NCI-H69 (cell line): Measurements from ENCODE around the gene PLXNA4.
A peak's percentile ranks its signal among the peaks of the same experiment; 100 is the strongest.

Experiments
- DNase-seq: peaks from one replicate; lab custom pipeline; 2025; lab: John Stamatoyannopoulos, UW

PLXNA4 gene

DNA sequence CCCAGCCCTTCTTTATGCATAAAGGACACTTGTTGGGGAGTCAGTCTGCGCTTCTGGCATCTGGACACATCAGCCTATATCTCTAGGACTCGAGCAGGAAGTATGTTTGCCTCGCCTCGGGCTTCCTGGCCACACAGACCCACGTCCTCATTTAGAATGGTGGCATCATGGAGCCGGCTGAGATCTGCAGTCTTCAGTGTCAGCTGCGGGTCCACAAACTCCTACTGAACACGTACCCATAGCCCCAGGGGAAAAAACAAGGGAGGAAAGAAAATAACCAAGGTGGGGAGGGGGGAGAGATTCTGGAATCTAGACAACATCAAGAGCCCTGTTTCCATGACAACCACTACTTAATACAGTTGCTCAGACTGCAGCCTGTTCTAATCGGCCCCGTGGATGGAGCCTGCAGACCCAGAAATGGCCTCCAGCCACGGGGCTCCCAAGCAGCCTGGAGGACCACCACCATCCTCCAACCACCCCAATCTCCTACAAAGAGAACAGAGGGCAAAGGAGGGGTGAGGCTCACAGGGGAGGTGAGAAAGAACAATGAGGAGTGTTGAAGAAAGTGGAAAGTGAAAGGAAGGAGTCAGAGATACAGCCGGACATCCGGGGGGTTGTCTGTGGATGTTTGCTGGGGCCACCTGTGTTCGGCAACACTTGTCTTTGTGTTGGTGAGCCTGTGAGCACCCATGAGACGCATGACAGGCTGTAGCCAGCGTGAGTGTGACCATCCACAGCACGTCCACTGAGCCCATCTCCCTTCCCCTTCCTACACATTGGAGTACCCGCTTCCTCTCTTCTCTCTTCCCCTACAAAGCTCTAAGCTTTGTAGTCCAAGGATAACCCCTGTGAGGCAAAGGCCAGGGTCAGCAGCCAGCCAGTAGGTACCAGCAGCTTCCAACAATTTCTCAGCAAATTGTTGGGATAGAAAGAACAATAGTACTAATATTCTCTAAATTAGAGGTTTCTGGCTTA, 141.0 kb downstream of the PLXNA4 start:
- peak; percentile 15 for DNase-seq

GRCh38 chr7:132434041-132434440, 142.2 kb downstream of the PLXNA4 start:
- DNase-seq: no peak

- no peak for DNase-seq
Observed at GRCh38 chr7:132433301-132433700, 143.0 kb downstream of the PLXNA4 start.

DNA sequence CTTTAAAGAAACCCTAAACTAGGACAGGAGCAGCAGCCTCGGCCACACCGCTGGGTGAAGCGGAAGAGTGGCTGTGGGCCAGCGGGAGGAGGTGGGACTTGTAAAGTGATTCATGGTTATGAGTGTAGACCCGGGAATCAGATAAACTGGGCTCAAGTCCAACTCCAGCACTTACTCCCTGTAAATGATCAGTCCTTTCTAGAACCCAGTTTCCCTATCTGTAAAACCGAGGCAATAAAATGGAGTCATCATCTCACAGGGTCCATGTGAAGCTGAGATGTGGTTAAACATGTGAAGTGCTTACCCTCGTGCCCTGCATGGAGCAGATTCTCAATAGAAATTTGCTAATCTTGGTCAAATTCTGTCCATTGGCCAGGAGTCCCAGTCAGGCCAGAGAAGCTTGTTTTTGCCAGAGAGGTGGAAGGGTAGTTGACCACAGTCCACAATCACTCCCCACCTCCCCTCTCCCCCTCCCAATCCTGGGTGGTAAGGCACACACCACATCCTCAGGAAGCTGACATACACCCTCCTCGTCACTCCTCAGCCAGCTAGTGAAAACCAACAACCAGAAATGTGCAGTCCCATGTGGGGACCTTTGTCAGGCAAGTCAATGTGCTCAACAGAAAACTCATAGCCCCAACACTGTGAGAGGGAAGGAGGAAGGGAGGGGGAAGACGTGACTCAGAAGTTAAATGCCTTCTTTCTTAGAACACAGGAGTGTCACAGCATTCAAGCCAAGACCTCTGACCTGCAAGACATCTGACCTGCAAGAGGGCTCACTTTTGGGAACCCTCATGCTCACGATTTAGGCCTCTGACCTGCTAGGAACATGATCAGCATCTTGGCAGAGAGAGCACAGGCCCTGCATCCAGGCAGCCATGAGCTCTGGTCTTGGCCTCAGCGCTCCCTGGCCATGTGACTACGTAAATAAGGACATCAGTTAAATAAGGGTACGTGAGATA, 145.1 kb downstream of the PLXNA4 start:
- DNase-seq: no peak

DNA sequence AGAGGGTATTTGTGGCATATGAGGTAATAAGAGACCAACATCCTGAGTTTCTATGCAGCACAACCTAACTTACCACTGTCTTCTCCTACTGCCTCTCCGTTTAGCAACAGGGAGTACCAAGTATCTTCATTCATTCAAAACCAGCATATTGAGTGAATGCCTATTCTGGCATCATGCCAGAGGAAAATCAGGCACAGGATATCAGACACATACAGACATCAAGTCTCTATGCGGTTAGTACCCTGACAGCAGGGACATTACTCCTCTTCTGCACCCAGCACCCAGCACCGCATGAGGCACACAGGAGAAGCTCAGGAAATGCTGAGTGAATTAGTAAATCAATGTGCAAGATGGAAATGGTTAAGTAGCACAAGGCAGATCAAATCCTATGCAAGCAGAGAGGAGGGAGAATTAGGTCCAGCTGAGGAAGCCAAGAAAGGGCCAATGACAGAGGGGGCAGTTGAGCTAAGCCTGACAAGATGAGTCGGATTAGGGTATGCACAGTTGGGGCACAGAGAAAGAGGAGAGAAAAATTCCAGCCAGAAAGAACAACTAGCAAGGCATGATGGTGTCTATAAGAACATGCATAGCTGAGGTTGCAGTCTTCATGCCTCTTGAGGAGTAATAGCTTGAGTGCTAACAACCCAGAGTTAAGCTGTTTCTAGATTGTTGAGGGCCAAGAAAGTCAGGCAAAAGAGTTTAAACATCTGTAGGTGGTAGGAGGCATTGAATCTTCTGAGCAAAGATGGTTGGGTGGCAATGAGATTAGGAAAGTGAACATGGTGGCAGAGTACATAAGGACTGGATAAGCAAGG, 146.0 kb downstream of the PLXNA4 start:
- DNase-seq: peak; percentile 18

- DNase-seq: no peak
Observed at GRCh38 chr7:132429181-132429580, 147.1 kb downstream of the PLXNA4 start.

- peak; percentile 16 for DNase-seq
Observed at GRCh38 chr7:132428247-132428919, 147.9 kb downstream of the PLXNA4 start.

DNA sequence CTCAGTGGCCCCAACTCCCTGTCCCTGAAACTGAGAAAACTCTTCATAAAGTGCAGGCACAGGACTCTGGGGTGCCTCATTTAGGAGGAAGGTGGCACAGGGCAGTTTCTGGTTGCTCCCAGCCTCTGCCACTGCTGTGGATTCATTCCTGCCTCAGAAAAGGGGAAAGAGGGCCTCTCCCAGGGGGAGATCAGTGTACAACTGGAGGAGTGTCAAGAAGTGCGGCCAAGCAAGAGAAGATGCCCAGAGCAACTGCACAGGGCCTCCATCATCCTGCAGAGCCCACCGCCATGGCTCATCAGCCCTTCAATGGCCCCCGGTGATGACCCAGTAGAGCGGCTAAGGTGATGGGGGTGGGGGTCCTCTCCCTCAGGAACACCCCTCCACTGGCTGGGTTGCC, 150.3 kb downstream of the PLXNA4 start:
- no peak for DNase-seq

- DNase-seq: no peak
Observed at GRCh38 chr7:132424821-132425724, 151.2 kb downstream of the PLXNA4 start.

DNA sequence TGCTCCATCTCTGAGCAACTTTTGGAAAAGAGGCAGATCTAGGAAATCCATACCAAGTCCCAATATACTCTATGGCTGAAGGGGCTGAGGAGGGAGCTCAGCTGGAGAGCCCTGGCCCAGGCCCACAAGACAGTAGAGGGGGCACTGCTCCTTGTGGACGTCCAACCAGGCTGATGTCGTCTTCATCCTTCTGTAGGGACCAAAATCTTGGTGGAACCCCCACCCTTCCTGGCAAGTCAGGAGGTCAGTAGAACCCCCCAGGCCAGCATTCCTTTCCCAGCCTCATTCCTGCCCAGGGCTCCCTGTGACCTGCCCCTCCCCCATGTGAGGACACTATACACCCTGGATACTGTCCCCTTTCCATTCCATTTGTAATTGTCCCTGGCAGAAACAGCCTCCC, 152.0 kb downstream of the PLXNA4 start:
- no peak for DNase-seq

- DNase-seq: no peak
Observed at GRCh38 chr7:132423594-132424200, 152.6 kb downstream of the PLXNA4 start.

DNA sequence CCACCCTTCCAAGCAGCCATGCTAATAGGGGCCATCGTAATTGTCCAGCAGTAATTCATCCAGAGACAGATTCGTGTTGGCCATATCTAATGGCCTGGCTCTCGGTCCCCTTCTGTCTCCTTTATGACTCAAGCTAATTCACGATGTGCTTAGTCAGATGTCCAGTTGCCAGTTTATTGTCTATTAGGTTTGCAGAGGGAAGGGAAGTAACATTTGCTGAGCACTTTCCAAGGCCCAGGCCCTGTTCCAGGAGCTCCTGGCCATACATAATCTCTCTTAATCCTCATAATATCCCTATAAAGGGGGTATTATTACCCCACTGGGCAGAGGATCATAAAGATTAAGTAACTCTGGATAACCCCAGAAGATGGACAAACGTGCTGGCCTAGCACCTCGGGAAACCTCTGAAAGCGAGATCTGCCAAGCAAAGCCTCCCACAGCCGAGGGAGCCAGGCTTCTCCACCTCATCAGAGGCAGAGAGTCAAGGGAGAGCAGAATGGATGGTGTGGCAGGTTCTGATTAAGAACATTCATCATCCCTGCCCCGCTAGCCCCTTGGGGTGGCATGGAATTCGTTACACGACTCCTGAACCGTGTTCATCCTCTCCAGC, 153.7 kb downstream of the PLXNA4 start:
- no peak for DNase-seq

DNA sequence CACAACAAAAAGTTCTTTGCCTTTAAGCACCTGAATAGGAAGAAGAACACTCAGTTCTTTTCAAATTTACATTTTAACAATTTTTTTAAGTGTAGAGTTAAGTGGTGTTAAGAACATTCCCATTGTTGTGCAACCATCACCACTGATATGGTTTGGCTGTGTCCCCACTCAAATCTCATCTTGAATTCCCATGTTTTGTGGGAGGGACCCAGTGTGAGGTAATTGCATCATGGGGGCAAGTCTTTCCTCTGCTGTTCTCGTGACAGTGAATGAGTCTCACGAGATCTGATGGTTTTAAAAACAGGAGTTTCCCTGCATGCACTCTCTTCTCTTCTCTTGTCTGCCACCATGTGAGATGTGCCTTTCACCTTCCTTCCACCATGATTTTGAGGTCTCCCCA, 155.7 kb downstream of the PLXNA4 start:
- DNase-seq: no peak

DNA sequence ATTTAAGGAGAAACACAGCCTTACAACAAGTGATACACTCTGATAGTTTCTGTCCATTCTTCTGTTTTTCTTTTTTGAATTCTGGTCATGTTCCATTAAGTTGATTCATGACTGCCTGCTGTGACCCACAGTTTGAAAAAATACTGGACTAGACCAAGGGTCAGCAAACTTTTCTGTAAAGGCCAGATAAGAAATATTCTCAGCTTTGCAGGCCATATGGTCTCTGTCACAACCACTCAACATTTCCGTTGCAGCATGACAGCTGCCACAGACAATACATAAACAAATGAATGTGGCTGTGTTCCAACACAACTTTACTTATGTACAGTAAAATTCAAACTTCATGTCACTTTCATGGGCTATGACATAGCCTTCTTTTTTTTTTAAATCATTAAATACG, 156.7 kb downstream of the PLXNA4 start:
- no peak for DNase-seq

- no peak for DNase-seq
Observed at GRCh38 chr7:132418840-132419239, 157.4 kb downstream of the PLXNA4 start.

DNA sequence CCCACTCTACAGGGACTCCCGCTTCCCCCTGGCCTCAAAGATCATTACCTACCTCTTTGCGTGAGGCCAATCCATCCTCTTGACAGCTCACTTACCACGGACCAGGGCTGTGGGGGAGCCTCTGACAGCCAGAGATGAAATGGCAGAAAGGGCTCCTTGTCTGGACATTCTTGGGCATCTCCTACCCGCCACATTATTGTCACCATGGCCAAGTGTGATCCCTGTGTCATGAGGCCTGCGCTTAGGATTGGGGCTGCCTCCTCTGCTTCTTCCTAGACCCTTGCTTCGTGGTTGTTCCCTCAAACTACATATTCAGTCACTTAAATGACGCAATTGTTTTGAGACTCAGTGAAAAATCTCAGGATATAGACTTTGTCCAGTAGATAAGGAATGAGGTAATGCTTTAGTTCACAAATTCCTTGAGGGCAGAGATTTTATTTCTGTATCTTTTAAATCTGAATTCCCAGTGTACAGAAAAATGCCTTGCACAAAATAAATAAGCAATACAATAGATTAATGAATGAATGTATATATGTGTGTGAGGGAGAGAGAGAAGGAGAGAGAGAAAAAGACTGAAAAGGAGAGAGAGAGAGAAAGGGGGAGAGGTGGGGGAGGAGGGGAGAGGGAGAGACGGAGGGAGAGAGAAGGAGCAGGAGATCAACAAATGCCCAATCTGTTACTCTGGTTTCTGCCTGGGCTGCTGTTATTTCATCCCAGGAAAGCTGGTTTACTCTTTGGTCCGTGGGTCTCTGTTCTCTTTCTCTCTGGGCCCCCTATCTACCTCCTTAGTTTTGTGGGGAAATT, 159.0 kb downstream of the PLXNA4 start:
- no peak for DNase-seq

DNA sequence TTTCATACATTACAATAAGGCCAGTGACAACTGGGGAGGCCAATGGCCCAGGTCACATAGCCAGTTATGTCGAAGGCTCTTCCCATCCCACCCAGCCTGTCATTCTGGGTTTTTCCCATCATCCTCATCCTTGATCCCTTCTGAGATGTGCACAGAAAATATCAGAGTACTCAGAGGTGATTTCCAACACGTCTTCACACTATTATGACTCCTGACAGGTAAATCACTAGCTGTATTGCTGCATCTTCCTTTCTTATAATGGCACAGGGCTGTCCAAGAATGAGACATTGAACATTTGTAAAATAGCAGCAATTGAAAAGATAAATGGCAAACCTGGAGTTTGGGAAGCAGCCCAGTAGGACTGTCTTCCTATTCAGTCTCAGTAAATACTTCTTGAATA, 159.9 kb downstream of the PLXNA4 start:
- no peak for DNase-seq

- DNase-seq: no peak
Observed at GRCh38 chr7:132415259-132415658, 161.0 kb downstream of the PLXNA4 start.
